SK-N-SH treated with all-trans-retinoic acid at 6 μM for 48 hours (cell line): ENCODE measurements around the gene RNF208.

Source experiments
- CSDC2 ChIP-seq: fragments of 250-450 bp; sonication (Bioruptor Pico); IDR thresholded peaks from 2 replicates; pipeline ENCODE4 v1.5.0; 2020; ENCODE audit warnings: mild to moderate bottlenecking, moderate library complexity
- OSR1 ChIP-seq: fragments of 250-450 bp; sonication (Bioruptor Pico); IDR thresholded peaks from 2 replicates; pipeline ENCODE4 v1.8.0; 2022; ENCODE audit warnings: moderate library complexity, mild to moderate bottlenecking, inconsistent platforms
- PATZ1 ChIP-seq: fragments of 250-450 bp; sonication (Bioruptor Pico); IDR thresholded peaks from 2 replicates; pipeline ENCODE4 v1.8.0; 2020; ENCODE audit warnings: mild to moderate bottlenecking, moderate library complexity, borderline replicate concordance
- PPARA ChIP-seq: fragments of 250-450 bp; sonication (Bioruptor Pico); IDR thresholded peaks from 2 replicates; pipeline ENCODE4 v1.5.0; 2020; ENCODE audit warnings: mild to moderate bottlenecking, borderline replicate concordance
- ZFP3 ChIP-seq: fragments of 250-450 bp; sonication (Bioruptor Pico); IDR thresholded peaks from 2 replicates; pipeline ENCODE4 v1.5.0; 2020; ENCODE audit warnings: mild to moderate bottlenecking, moderate library complexity
- ZFP30 ChIP-seq: fragments of 450-650 bp; formaldehyde crosslinking; IDR thresholded peaks from 2 replicates; pipeline ENCODE4 v1.5.0; 2022; ENCODE audit warnings: mild to moderate bottlenecking, moderate library complexity
- ZNF565 ChIP-seq: fragments of 450-650 bp; formaldehyde crosslinking; conservative IDR thresholded peaks from 2 replicates; pipeline ENCODE4 v1.5.0; 2020; ENCODE audit warnings: low read depth, mild to moderate bottlenecking, moderate library complexity
- ZNF8 ChIP-seq: fragments of 450-650 bp; formaldehyde crosslinking; IDR thresholded peaks from 2 replicates; pipeline ENCODE4 v1.5.0; 2020; ENCODE audit warnings: mild to moderate bottlenecking, moderate library complexity

- no peak for TF ChIP-seq CSDC2
- TF ChIP-seq OSR1 = no peak
- TF ChIP-seq PATZ1 = no peak
- no peak for TF ChIP-seq ZNF8 (CRISPR knock-in tag)
- no peak for TF ChIP-seq PPARA (CRISPR knock-in tag)
- no peak for TF ChIP-seq ZFP3 (CRISPR knock-in tag)
- TF ChIP-seq ZFP30 (CRISPR knock-in tag) = no peak
- no peak for TF ChIP-seq ZNF565 (CRISPR knock-in tag)
These were observed 34.3 kb upstream of the RNF208 start for GRCh38 chr9:137256362-137256761.
